NCI-H128 (cell line): ENCODE results near the gene C5orf22.
"Not testable (repeated sequence)": the region's sequence is repeated elsewhere in the genome, so short reads cannot be mapped to it uniquely, and the experiment has no call there.

Experiments used
- DNase-seq: peaks from one replicate; lab custom pipeline; 2025; ENCODE audit not compliant: unreplicated experiment; lab: John Stamatoyannopoulos, UW

The C5orf22 gene

GRCh38 chr5:31553863-31554262 lies 21.8 kb downstream of the C5orf22 start:
- no peak for DNase-seq

- DNase-seq, result no peak
Observed at GRCh38 chr5:31554552-31554951, 22.5 kb downstream of the C5orf22 start.

GRCh38 chr5:31556461-31556860 lies 24.4 kb downstream of the C5orf22 start:
- DNase-seq, result no peak

GRCh38 chr5:31559942-31560341 lies 27.8 kb downstream of the C5orf22 start:
- no peak for DNase-seq

GRCh38 chr5:31561946-31562345 lies 29.8 kb downstream of the C5orf22 start:
- DNase-seq, result no peak

GRCh38 chr5:31563216-31563615 lies 31.1 kb downstream of the C5orf22 start:
- DNase-seq, result no peak

- DNase-seq, result not testable (repeated sequence)
Observed at GRCh38 chr5:31566362-31566761, 34.3 kb downstream of the C5orf22 start.

- DNase-seq, result no peak
Observed at GRCh38 chr5:31568302-31568835, 36.3 kb downstream of the C5orf22 start.

- DNase-seq, result no peak
Observed at GRCh38 chr5:31569068-31569467, 37.0 kb downstream of the C5orf22 start.

GRCh38 chr5:31573494-31574142 lies 41.5 kb downstream of the C5orf22 start:
- no peak for DNase-seq

GRCh38 chr5:31574772-31575171 lies 42.7 kb downstream of the C5orf22 start:
- DNase-seq, result no peak

- DNase-seq, result no peak
Observed at GRCh38 chr5:31577438-31577837, 45.3 kb downstream of the C5orf22 start.

- DNase-seq, result no peak
Observed at GRCh38 chr5:31579558-31579957, 47.5 kb downstream of the C5orf22 start.

GRCh38 chr5:31581498-31582099 lies 49.5 kb downstream of the C5orf22 start:
- DNase-seq, result peak; percentile 2

GRCh38 chr5:31583129-31583528 lies 51.0 kb downstream of the C5orf22 start:
- no peak for DNase-seq

GRCh38 chr5:31585166-31585894 lies 53.2 kb downstream of the C5orf22 start:
- no peak for DNase-seq

- no peak for DNase-seq
Observed at GRCh38 chr5:31585895-31586270, 53.8 kb downstream of the C5orf22 start.

GRCh38 chr5:31587546-31587945 lies 55.4 kb downstream of the C5orf22 start:
- no peak for DNase-seq

- DNase-seq, result no peak
Observed at GRCh38 chr5:31593665-31594064, 61.6 kb downstream of the C5orf22 start.

GRCh38 chr5:31596354-31596753 lies 64.3 kb downstream of the C5orf22 start:
- no peak for DNase-seq

GRCh38 chr5:31598640-31599611 lies 66.8 kb downstream of the C5orf22 start:
- no peak for DNase-seq
